Bone marrow (tissue), 2 donors: ENCODE data around the gene ADAMTS17.

ENCODE experiments used
- DNase-seq, 2 donors: peaks; one replicate each; lab custom pipeline; 2025; lab: John Stamatoyannopoulos, UW

Gene ADAMTS17

DNA sequence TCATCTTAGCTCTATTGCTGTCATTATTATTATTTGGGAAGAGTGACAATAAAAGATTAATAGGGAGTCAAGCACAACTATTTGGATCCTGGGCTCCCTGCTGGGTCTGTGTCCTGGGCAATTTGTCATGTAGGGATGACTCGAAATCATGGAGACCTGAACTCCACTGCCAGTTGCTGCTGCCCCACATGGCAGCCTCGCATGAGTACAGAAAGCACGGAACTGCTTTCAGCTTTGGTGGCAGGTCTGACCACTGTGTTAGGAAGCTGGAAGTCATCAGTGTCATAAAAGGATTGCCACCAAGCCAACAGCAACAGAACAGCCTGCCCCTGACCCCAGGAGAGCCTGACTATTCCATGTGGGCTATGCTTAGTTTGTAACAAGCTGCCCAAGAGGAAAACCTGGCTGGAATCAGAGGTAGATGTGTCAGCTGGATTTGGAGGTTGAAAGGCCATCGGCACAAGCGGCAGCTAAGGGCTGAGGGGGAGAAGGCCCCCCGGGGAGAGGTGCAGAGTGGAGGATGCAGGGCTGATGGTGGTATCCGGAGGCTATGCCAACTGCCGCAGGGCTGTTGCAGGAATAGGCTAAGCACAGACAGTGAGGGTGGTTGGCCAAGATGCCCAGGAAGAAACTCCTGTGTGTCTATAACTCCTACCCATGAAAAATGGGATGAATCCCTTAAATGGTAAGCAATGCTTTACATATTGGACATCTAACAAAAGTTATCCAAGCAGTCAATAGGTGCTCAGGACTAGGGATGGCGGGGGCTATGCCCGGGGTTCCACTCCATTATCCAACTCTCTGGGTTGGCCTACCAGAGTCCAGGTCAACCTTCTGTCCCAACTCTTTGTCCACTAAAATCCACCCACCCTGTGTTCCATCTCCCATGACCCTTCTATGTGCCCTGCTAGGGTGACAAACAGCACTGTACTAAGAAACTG is 291.6 kb downstream of the ADAMTS17 start:
- DNase-seq, result no peak

- DNase-seq, result no peak
These were observed 292.3 kb downstream of the ADAMTS17 start for GRCh38 chr15:100049483-100049882.

- DNase-seq, result no peak
These were observed 293.0 kb downstream of the ADAMTS17 start for GRCh38 chr15:100048736-100049135.

- DNase-seq, result no peak
These were observed 298.1 kb downstream of the ADAMTS17 start for GRCh38 chr15:100043692-100044091.

GRCh38 chr15:100043068-100043641 is 298.6 kb downstream of the ADAMTS17 start:
- no peak for DNase-seq

DNA sequence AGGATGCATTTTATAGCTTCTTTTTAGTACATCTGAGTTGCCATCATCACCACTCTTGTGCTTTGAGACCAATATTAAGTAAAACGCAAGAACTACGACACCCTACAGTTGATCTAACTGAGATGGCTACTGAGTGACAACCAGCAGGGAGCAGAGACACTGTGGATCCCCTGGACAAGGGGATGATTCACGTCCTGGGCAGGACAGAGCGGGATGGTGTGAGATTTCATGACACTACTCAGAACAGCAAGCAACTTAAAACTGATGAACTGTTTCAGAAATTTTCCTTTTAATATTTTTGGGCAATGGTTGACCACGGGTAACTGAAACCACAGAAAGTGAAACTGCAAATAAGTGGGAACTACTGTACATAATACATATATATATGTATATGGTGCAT is 299.2 kb downstream of the ADAMTS17 start:
- DNase-seq, result no peak

GRCh38 chr15:100041127-100041828 is 300.5 kb downstream of the ADAMTS17 start:
- DNase-seq, result no peak

GRCh38 chr15:100039994-100040393 is 301.8 kb downstream of the ADAMTS17 start:
- no peak for DNase-seq

DNA sequence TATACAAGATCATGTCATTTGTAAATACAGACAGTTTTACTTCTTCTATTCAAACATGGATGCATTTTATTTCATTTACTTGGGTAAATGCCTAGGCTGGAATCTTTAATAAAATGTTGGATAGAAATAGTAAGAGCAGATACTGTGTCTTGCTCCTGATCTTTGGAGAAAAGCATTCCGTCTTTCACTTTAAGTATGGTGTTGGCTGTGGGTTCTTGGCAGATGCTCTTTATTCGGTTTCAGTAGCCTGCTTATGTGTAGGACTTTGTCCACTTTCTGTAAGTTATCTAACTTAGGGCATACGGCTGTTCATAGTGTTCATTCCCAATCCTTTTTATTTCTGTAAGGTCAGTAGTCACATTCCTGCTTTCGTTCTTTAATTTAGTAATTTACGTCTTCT is 303.0 kb downstream of the ADAMTS17 start:
- DNase-seq, result no peak

DNA sequence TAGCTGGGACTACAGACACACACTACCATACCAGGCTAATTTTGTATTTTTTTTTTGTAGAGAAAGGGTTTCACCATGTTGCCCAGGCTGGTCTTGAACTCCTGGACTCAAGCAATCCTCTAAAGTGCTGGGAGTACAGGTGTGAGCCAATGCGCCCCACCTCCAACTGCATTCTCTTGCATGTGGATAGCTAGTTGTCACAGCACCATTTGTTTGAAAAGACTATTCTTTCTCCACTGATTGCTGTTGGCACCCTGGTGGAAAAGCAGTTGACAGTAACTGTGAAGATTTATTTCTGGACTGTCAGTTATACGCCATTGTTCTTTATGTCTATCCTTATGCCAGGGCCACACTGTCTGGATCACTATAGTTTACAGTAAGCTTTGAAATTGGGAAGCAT is 303.9 kb downstream of the ADAMTS17 start:
- DNase-seq, result no peak

DNA sequence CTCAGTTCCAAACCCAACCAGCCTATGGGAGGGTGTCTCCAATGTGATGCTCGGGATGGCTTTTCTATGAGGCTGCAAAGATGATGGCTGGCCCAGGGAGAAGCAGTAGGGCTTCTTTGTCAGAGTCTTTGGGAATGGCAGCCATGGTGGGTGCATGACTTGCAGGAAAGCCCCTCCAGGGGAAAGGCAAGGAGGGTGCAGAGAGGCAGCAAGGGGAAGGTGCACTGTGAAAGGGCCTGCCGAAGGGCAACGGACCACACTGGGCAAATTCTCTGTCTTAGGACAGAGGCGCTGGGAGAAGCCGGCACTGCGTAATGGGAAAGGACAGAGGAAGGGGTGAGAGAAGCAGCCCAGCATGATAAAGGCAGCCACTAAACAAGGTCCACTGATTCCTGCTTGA is 305.8 kb downstream of the ADAMTS17 start:
- no peak for DNase-seq

GRCh38 chr15:100034191-100034590 is 307.6 kb downstream of the ADAMTS17 start:
- DNase-seq, result no peak

DNA sequence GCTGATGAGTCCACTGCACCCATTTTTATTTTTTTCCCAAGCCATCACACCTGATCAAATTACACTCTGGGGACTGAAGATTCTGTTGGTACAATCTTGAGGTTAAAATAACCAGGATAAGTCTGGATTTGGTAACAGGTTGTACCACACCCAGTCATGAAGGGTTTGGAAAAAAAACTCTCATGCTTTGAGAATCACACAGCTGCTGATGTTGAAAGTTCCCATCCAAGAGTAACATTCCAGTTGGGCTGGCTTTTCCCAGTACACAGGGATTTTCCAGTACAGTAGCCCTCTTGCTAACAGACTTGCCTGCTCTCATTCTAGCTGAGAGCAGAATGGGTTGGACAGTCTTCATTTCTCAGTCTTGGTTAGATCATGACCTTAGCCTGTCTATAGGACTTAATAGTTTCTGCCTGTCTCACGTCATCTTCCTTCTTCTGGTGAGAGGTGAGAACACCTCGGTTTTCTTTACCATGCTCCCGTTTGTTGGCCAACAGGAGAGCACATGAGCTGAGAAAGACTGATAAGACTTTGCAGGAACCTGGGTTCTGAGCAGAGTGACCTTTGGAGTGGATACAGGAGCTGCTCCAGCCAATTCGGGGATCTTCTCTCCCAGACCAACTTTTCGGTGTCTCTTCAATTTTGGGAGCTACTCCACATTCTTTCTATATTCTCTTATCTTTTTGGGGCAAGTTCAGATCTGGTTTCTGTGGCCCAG is 308.5 kb downstream of the ADAMTS17 start:
- DNase-seq, result no peak

DNA sequence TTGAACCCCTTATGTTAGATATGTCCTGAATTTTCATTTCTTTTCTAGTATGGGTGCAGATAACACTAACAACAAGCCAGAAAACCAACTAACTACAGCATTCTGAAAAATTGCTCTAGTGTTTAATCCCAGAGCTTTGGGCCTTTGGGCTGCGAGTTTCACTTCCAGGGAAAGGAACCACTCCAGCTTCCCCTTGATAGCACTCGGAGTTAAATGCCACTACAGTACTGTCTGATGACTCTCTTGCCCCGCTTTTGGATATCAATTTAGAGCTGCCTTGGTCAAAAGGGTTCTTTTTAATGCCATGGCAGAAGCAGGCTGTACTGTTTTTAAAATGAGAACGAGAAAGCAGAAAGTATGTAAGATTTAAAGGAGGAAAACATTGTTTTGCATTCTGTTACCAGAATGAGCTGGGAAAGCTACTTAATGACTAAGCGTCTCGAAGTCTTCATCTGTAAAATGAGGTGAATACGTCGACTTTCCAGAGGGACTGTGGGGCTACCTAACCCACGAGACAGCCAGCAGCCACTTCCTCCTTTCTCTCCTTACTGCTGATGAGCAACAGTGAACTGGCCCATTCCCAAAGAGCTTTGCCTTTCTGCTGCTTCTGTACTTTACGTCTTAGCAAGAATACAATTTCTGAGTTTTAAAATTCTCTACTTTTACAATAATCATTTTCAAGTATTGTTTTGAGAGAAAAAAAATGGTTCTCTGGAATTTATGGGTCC is 309.3 kb downstream of the ADAMTS17 start:
- DNase-seq, result no peak

- DNase-seq, result no peak
These were observed 310.0 kb downstream of the ADAMTS17 start for GRCh38 chr15:100031665-100032357.

DNA sequence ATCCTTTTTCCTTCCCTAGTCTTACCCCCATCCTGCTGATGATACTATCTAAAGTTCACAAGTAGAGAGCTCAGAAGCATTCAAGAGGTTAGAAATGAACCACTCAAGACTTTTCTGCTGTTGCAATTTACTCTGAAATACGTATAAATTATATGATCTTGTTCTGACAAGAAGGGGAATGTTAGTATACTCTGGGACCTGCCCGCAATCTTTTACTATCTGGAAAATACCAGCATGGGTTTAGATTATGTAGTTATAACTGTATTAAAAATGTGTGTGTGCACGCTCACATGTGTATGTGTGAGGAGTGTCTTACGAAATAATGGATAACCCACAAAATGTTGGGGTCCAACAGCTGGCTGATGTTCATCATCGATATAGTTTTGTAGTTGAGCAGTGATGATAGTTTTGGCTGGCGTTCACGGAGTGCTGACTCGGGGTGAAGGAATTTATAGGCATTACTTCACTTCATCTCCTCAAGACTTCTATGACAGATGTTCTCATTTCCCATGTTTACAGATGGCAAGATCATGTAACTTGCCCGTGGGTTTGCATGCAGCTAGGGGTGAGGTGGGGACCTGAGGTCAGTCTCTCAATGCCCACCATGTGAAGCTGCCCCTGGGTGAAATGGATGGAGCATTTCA is 311.1 kb downstream of the ADAMTS17 start:
- DNase-seq, result no peak

DNA sequence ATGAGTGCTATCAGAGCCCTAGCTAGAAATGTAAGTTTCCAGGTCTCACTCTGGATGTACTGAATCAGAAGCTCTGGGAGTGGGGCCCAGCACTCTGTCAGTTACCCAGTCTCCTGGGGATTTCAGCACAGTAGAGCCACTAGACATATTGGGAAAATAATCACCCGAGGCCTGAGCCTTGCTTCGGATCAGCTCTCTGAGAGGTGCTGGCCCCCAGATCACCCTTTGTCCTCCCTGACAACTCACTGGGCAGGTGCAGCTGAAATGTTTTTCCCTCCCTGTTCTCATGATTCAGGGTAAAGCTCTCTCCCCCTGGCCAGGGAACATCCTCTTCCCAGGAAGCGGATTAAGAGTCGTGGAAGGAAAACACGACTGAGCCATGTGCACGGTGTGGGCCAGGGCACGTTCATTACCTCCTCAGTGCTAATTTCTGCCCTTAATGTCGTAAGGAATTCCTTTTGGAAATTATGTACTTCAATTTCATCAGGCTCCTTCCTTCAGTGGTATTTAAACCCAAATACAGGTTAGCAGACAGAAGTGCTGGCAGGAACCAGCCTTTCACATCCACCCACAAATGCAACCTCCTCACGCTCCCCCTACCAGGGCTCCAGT is 311.8 kb downstream of the ADAMTS17 start:
- no peak for DNase-seq

DNA sequence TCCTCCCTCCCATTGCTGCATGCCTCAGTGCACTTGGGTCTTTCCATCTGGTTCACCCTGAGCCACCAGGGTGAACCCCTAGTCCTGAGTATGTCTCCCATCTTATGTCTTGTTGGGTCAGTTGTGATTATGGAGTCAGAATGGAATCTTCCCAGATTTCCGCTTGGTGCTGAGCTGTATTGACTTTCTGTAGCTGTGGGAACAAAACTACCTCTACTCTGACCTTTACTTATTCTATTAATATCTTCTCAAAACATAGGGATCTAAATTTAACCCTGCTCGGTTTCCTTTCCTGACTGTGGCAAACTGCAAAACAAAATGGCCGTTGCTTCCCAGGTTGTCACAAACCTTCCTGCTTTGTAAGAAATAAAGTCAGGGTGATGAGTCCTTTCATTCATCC is 312.7 kb downstream of the ADAMTS17 start:
- DNase-seq, result no peak

DNA sequence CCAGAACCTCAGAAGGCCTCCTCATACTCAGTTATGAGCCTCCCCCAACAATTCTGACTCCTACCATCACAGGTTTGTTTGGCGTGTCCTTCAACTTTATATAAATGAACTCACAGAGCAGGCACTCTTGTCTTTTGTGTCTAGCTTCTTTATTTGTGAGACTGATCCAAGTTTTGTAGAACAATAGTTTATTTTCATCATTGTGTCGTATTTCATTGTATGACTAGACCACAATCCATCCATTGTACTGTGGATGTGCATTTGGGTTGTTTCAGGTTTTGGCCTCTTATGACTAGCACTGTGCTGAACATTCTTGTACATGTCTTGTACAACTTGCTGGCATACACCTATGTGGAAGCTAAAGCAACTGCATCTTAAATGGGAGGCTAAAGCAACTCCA is 315.7 kb downstream of the ADAMTS17 start:
- DNase-seq, result no peak

DNA sequence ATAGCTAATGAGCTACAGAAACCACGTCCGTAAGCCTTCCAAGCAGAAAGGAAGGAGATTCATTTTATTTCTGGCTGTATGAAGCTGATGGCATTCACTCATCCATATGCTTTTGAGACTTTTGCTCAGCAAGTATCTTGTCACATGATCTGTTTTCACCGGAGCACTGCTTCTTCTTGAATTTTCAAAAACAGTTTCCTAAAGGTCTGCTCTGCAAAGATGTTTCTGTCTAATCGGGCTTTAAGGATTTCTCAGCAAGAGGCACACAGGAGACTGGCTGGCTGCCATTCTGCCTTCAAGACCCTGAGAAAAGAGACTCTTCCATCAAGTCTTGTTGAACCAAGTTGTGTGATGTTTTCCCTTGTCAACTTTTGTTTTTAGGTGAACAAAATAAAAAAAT is 319.0 kb downstream of the ADAMTS17 start:
- no peak for DNase-seq
